ENCODE data around the gene ASPRV1.

GRCh38 chr2:69975136-69975852 is 13.9 kb upstream of the ASPRV1 start:
- TF ChIP-seq CTCF (conservative IDR thresholded peaks at IDR 0.05) = no peak
- TF ChIP-seq EZH2 (IDR thresholded peaks at IDR 0.05; ENCODE audit: low read depth) = no peak
